HuH-7.5 (cell line): Measurements from ENCODE around the gene BRAF.
A peak's percentile ranks its signal among the peaks of the same experiment; 100 is the strongest.
"Not testable (repeated sequence)": the region's sequence is repeated elsewhere in the genome, so short reads cannot be mapped to it uniquely, and the experiment has no call there.

Experiments used
- DNase-seq: peaks from one replicate; pipeline ENCODE4 v3.0.0; 2011; ENCODE audit warnings: low spot score

Gene BRAF

DNA sequence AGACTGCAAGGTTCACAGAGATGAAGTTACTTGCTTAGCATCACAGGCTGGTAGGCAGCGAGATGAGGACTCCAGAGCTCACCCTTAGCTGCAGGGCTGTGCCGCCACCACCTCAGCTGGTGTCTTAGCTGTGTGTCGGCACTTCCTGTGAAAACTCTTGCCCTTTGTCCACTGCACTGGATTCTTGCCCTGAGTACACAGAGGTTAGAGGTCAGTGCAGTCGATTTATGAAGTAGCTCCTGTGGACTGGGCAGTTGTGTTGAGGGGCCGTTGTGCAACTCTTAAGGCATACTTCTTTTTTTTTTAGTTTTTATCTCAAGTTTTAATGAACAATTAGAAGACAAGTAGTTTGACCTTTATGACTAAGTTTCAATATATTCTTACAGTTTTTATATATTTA is 217.6 kb downstream of the BRAF start:
- DNase-seq, result no peak

DNA sequence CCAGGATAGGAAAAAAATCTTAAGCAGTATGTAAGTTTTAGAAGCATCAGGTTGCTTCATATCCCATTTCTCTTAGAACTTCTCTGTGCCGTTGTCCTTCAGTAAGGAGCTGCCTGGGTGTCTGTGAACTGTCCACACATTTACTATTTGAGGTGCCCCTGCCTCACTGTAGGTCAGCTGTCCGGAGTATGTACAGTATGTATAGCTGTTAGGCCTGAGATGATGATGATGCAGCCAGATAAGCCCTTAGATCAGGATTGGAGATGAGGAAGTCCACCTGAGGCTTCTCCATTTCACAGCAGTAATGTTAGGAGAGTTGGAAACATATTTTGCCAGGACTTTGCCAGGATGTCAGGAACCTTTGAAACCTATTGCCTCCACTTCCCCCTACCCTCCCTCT is 220.5 kb downstream of the BRAF start:
- DNase-seq, result no peak

DNA sequence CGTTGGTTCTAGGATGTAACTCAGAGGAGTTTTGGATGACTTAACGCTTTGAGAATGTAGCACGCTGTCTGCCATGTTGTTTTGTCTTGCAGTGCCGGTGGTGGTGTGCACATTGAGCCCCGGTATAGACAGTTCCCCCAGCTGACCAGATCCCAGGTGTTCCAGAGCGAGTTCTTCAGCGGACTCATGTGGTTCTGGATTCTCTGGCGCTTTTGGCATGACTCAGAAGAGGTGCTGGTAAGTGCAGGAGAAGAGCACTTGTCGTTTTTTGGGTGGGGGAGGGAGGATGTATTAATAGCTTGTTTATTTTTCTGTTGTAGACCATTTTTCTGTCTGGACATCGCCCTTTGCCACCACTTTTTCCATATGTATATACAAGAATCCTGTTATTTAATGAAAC is 222.0 kb downstream of the BRAF start:
- no peak for DNase-seq

DNA sequence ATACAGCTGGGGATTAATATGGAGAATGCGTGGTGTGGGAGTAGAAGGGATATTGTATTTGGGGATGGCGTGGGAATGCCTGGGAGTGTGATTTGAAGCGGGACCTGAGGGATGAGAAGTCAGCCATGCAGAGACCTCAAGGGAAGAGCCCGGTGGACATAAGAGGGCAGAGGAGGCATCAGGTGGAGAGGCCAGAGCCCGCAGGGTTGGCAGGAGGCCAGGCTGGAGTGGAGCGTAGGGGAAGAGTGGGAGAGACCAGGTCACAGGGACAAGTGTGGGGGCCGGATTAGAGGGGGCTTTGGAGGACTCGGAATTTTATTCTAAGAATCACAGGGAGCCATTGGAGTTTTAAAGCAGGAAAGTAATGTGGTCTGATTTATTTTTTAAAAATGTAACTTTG is 226.3 kb downstream of the BRAF start:
- no peak for DNase-seq

DNA sequence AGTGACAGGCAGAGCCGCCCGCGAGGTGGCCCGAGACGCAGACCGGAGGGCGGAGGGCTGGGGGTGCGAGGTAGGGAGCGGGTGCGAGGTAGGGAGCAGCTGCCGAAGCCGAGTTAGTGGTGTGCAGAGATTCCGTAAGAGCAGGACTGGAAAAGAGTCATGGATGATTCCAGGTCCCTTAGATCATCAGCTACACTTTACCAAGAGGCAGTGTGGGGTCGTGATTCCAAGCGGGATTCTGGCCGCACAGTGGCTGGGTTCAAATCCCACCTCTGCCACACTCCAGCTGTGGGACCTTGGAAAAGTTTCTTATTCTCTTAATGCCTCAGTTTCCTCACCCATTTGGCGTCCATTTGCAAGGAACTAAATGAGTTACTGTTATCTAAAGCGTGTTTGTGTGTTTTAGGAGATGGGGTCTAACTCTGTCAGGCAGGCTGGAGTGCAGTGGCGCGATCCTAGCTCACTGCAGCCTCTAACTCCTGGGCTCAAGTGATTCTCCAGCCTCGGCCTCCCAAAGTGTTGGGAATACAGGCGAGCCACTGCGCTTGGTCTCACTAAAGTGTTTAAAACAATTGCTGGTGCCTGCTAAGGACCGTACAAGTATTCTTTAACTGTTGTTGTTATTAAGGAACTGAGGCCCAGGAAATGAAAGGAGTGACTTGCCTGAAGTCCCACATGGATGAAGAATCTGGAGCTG is 227.1 kb downstream of the BRAF start:
- no peak for DNase-seq

DNA sequence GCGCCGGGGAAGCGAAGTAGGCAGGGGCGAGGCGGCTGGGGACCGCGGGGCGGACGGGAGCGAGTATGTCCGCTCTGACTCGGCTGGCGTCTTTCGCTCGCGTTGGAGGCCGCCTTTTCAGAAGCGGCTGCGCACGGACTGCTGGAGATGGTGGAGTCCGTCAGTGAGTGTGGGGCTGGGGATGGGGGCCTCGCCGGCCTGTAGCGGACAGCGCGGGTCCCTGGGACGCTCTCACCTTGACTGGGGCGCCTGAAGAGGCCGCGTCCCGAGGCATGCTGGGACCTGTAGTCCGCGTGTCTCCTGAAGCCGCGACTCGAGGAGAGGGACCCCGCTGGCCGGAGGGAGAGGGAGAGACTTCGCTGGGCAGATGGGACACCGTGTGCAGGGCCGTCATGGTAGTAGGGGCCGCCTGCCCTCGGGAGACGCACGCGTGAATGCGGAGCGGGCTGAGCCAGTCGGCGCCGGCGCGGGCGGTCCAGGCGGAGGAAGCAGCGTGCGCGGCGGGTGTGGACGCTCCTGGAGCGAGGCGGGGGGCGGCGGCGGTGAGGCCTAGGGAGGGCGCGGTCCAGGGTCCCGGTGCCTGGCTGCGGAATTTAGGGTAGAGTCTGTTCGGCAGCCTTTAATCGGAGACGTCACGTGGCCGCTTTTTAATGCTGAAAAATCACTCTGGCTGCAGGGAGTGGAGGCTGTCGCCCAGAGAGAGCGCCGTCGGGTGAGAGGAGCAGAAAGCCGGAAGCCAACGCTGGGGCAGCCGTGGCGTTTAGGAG is 227.9 kb downstream of the BRAF start, which contains the start of gene NDUFB2:
TSS of gene NDUFB2 (plus strand) at position 29 of the 767 bp plus-strand sequence. CDS start at position 66, 37 bp downstream.
- peak; percentile 83 for DNase-seq

DNA sequence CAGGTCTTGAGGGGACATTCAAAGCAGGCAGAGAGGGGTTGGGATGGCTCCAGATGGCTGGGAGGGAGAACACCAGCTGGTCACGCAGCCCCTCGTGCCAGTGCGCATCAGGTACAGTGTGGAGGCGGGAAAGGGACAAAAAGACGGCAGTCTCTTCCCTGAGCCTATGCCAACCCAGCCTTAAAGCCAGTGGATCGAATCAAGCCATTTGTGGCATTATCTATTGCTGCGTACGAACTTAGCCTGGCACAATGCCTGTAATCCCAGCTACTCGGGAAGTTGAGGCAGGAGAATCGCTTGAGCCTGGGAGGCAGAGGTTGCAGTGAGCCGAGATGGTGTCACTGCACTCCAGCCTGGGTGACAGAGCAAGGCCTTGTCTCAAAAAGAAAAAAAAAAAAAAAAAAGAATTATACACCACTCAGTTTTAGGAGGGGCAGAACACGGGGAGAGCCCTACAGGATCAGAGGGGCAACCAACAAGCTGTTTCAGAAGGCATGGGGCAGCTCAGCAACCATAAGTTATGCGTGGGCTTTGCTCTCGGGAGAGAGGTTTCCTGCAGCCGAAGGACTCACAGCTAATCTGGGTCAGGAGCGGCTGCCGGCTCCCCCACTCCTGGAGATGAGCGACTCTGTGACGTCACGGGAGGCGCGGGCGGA is 228.6 kb downstream of the BRAF start:
- peak; percentile 93 for DNase-seq

DNA sequence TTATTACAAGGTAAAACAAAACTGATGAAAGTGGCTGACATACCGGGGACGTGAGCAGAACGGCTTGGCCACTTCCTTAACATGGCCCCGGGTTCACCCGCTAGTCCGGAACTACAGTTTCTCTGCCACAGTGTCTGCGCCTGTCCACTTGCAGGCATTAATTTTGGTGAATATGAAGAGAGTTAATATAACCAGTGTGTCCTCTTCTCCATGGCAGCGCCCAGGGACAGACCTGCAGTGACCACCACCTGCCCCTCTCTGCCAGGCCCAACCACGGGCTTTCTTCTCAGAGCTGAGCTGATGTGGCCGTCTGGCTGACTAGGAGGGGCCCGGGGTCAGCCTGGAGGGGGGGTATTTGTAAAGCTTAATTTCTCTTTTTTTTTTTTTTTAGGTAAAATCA is 229.3 kb downstream of the BRAF start:
- no peak for DNase-seq

DNA sequence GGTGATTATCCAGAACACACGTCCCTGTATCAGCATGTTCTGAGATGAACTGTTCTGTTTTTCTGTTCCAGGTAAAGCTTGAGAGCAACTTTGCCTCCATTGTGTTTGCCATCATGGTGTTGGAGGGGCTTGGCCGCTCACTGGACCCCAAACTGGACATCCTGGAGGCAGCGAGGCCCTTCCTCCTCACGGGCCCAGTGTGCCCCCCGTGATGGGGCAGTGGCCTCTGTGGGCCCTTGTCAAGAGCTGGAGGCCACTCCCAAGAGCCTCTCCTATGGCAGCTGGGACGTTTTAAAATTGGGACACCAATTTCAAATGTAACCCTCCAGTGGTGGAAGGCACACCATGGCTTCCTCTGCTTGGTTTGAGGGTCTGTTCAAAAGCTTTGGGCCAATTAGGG is 230.1 kb downstream of the BRAF start:
- no peak for DNase-seq

DNA sequence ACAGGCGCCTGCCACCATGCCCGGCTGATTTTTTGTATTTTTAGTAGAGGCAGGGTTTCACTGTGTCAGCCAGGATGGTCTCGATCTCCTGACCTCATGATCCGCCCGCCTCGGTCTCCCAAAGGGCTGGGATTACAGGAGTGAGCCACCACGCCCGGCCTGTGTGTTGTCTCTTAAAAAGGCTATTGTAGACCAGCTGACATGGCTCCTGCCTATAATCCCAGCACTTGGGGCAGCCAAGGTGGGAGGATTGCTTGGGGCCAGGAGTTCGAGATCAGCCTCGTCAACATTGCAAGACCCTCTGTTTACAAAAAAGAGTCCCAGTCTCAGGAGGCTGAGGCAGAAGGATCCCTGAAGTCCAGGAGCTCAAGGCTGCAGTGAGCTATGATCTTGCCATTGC is 230.9 kb downstream of the BRAF start:
- DNase-seq, result not testable (repeated sequence)

DNA sequence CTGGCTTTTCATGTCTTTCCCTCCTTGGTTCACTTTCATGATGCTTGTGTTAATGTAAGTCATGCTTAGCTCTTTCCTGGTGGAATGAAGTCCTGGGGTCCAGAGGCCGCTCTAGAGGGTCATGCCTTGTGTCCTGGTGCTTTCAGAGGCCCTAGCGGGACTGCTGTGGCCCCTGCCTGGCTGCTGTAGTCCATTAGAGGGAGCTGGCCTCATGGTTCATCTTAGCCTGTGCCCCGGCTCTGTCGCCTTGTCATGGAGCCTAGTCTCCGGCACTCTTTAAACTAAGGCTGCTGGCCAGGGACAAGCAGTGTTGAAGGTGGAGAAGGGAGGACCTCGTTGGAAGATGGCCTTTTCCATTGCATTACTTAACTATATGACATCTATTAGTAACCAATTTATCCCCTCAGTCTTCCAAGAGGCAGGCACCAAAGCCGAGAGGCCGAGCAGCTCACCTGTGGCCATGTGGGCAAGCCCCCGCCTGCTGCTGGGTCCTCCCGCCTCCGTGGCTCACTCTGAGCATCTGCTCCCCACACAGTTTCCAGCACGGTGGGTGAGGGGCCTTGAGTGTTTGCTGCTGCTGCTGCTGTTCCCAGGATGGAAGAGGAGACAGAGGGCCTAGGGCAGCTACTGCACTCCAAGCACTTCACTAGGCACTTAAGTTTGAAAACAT is 233.2 kb downstream of the BRAF start:
- no peak for DNase-seq

DNA sequence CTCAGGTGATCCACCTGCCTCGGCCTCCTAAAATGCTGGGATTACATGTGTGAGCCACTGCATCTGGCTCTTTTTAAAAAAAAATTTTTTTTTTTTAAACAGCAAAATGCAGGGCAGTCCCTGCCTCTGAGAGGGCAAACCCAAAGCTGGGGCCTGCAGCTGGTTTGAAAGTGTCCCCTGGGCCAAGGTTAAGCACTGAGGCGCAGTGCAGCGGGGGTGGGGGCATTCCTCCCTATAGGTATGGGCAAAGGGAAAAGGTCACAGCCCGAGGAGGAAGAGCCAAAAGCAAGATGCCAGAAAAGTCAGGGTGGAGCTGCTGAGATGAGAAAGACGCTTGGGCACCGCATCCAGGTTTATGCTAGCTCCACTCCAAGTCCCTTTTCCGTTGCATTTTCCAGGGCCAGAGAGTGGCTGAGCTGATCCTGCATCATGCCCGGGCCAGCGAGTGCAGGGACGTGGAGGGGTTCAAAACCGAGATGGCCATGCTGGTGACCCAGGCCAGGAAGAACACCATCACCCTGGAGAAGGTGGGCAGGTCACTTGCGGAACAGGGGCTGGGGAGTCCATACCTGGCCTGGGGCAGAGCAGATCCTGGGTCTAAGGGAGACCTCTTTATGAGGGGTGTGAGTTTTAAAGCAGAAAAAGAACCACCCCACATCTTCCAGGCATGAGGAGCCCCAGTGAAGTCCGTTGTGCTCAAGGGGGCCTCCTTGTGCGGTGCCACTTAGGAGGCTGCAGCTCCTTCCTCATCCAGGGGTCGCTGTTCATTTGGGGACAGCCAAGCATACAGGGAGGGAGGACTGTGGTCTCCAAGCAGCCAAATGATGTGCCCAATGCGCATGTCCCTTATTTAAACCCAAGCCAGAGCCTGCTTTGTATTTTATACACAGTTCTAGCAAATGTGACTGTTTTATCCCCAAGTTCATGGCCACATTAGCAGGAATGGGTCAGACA is 235.3 kb downstream of the BRAF start:
- DNase-seq, result no peak

DNA sequence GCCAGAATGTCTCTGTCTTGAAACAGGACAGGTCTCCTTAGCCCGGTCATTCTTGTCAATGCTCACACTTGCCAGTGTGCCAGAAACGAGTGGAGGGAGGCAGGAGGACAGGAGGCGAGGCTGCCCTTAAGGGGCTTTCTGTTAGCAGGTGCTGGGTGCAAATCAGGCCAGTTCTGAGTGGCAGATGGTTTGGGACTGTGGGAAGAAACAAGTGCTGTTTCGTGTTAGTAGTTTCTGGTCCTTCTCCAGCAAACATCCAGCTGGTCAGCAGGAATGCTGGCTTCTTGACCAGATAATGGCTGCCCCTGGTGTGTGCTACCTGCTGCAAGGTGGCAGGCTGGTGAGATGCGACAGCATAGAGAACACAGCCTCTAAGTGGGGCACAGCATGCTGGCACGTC is 236.4 kb downstream of the BRAF start:
- DNase-seq, result no peak

DNA sequence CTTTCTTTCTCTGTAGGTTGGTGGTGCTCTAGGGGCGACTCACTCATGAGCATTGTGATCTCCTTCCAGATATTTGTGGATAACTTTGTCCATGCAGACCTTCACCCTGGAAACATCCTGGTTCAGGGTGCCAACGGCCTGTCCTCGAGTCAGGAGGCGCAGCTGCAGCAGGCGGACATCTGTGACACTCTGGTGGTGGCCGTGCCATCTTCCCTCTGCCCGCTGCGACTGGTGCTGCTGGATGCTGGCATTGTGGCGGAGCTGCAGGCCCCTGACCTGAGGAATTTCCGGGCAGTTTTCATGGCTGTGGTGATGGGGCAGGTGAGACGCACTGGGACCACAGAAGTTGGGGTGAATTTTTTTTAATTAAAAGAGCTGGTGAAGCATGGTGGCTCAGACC is 237.8 kb downstream of the BRAF start:
- no peak for DNase-seq

DNA sequence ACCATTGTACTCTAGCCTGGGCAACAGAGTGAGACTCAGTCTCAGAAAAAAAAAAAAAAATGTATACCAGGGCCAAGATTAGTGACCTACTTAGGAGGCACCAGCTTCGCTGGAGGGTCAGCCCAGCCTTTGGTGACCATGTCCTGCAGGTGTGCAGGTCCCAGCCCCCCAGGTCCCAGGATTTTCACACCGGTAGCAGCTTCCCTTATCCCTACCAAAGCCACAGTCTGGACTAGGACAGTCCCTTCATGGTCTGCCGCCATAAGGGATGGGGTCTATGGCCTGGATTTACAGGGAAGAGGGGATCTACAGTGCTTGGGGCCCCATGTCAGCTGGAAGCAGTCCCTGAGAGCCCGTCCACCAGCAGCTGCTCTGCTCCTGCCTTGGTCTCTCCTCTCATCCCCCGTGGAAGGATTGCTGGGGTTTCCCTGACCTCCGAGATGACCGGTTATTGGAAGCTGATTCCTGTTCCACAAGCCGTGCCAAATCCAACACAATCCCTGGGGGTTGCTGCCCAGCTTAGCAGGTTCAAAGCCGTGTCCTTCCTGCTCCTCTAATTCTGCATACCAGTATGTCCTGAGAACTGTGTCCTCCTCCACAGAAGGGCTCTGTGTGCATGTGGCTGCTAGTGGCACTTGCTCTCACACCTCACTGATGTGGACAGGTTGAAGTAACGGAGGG is 239.2 kb downstream of the BRAF start:
- no peak for DNase-seq

DNA sequence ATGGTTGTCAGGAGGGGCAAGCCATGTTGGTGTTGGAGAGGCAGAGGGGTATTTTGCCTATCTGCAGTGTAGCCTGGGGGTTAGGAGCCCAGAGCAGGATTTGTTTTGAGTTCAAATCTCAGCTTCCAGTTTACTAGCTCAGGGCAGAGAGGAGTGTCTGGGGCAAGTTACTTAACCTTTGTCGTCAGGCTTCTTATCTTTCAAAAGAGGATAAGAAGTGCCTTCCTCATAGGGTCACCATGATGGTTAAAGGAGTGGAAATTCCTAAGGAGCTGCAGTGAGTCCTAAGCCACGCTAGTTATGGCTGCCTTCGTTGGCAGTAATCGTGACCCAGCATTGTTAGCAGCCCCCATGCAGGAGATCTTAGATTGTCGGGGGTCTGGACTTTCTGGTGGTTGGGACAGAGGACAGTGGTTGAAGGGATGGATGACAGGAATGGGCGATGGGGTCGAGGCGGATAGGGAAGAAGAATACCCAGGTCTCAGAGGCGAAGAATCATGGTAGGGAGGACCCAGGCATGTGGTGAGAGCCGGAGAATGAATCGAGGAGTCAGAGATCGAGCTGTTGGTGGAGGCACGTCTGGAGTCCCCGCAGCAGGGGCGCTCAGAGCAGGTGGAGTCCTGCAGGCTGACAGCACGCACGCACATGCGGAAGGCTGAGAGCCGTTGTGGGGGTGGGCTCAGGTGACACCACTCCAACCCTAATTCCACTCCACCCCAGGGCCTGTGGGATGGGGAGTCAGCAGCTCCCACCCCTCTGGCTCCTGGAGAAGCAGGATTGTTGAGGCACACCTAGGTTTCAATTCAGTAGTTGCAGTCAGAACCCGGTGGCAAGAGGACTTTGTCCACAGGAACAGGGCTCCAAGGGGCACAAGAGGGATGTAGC is 240.4 kb downstream of the BRAF start:
- no peak for DNase-seq

DNA sequence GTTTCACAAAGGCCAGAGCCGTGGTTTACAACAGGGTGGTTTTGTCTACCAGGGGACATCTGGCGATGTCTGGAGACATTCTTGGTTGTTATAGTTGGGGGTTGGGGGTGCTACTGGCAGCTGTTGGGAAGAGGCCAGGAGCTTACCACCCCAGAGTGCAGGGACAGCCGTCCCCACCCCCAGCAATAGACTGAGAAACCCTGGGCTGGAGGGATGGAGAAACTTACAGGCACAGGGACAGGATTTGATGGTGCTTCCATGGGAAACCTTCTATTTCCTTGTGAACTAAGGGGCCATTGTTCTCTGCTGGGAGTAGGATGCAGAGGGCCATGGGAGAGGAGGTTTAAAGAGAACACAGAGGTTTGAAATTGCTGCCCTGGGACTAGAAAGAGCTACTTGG is 241.1 kb downstream of the BRAF start:
- no peak for DNase-seq

DNA sequence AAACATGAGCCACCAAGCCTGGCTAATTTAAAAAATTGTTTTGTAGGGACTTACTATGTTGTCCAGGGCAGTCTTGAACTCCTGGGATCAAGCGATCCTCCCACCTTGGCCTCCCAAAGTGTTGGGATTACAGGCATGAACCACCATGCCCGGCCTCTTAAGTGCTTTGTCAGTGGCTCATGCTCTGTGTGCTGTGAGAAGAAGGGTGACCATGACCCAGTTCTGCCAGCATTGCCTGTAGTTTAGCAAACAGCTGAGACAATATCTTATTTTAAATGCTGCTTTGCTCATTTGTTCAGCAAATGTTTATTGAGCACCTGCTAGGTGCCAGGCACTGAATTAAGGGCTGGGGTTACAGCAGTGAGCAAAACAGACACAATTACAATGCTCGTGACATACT is 243.0 kb downstream of the BRAF start:
- no peak for DNase-seq

DNA sequence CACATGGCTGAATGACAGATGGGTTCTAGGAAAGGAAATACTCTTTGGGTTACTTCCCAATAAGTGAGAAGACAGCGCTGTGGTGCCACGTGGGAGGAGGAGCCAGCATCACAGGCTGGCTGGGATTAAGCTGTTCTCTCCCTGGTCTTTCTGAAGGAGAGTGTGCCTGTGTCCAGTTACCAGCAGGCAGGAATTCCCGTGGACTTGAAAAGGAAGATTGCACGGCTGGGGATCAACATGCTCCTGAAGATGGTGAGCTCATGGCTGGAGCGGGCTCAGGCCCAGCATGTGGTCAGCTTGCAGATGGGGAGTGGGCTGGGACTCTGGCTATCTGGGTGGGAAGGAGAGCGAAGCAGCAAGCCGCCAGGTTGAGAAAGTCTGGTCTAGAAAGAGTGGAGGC is 243.8 kb downstream of the BRAF start:
- DNase-seq, result no peak

DNA sequence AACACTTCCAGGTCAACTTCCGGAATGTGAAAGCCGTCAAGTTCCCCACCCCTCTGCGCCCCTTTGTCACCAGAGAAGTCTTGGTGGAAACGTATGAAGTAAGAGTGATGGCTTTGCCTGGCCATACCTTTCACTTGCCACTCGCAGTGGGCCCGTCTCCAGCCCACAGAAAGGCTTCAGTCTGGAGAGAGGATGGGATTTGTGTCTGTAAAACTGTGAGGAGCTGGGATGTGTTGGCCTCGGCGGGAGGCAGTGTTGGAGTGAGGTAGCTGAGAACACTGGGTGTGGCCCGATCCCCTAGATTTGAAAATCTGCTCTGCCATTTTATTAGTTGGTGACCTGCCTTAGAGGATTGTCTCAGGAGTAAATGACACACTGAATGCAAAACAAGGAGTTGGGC is 245.5 kb downstream of the BRAF start:
- no peak for DNase-seq
